Ureter (tissue), 1 donor: ENCODE results near the gene TOMM6. TPM values are rescaled to one million over a fixed set of nuclear protein-coding genes. Genes with fewer than 3 reads are reported as not detected.

ENCODE experiments used
- DNase-seq: peaks from one replicate; pipeline ENCODE4 v3.0.0-alpha.2; 2020; ENCODE audit warnings: low spot score
- total RNA-seq: library from RNA; stranded (reverse); gene quantifications from one replicate; pipeline ENCODE4 v1.2.4, GENCODE V29; 2023
- donor health status: DM: yes; HTN: yes; CAD: no.

Gene TOMM6
- total RNA-seq, 1 donor from 2014 or later = 209 TPM

- no peak for DNase-seq
Measured at GRCh38 chr6:41823178-41823577, 35.7 kb downstream of the TOMM6 start.

- no peak for DNase-seq
Measured at GRCh38 chr6:41824571-41825569, 37.4 kb downstream of the TOMM6 start.

GRCh38 chr6:41826343-41827022 is 39.0 kb downstream of the TOMM6 start:
- DNase-seq = no peak

- DNase-seq = no peak
Measured at GRCh38 chr6:41832263-41832662, 44.8 kb downstream of the TOMM6 start.

- DNase-seq = no peak
Measured at GRCh38 chr6:41836022-41836659, 48.6 kb downstream of the TOMM6 start.

- DNase-seq = no peak
Measured at GRCh38 chr6:41836660-41837052, 49.2 kb downstream of the TOMM6 start.

Other genes with a start within 250 kb of the TOMM6 start
- 25.1 TPM for gene FOXP4, start 241.3 kb upstream of the TOMM6 start, total RNA-seq
- 36.7 TPM for gene MDFI, start 149.2 kb upstream of the TOMM6 start, total RNA-seq
- gene TFEB, start 52.1 kb upstream of the TOMM6 start, total RNA-seq = 29.4 TPM
- gene PGC, start 40.3 kb upstream of the TOMM6 start, total RNA-seq = not detected
- gene FRS3, start 7.8 kb upstream of the TOMM6 start, total RNA-seq = 7.5 TPM
- gene PRICKLE4, start 6.9 kb upstream of the TOMM6 start, total RNA-seq = 14.2 TPM
- gene USP49, start 107.7 kb downstream of the TOMM6 start, total RNA-seq = 6.0 TPM
- gene MED20, start 133.4 kb downstream of the TOMM6 start, total RNA-seq = 23.8 TPM
- gene BYSL, start 133.8 kb downstream of the TOMM6 start, total RNA-seq = 24.6 TPM
- gene CCND3, start 154.1 kb downstream of the TOMM6 start, total RNA-seq = 69.1 TPM